ENCODE measurements around the gene SMYD2. TPM values are rescaled to one million over a fixed set of nuclear protein-coding genes. Genes with fewer than 3 reads are reported as not detected.

Gene SMYD2
- total and polyA plus RNA-seq, 10 of the 15 experiments (the other 5 are each of a cell fraction or from before 2014, with no cell fraction given), result 8.3 to 55.7 (median 26.4) TPM

- Histone ChIP-seq H4K20me1 (ENCODE audit: control insufficient read depth, insufficient read depth) (no peaks in the 10 kb centered on the region), H3K4me3 (no peak overlapping the region), H3K27me3 (replicated peaks in 1 of 2; ENCODE audit: control insufficient read depth in 2 of 2, insufficient read depth in 2 of 2, low read length in 1 of 2) (no peaks in the 10 kb centered on the region), H3K79me2 (ENCODE audit: control insufficient read depth, insufficient read depth, low read length) (no peaks in the 10 kb centered on the region), H2AFZ (ENCODE audit: control insufficient read depth, low read depth, low read length) (no peak overlapping the region), H3K9me3 (replicated peaks; ENCODE audit: control insufficient read depth, insufficient read depth, low read length) (no peaks in the 10 kb centered on the region; the same call in 2 of the 3 replicates), H3K9ac (ENCODE audit: control insufficient read depth, insufficient read depth, low read length) (no peak overlapping the region), H3K36me3 (ENCODE audit: control insufficient read depth in 2 of 2, insufficient read depth in 2 of 2, low read length in 1 of 2) (no peaks in the 10 kb centered on the region), H3K27ac (ENCODE audit: control insufficient read depth, insufficient read depth) (no peak overlapping the region), H3K4me1 (ENCODE audit: control insufficient read depth, insufficient read depth, low read length) (no peaks in the 10 kb centered on the region), H3K4me2 (ENCODE audit: control insufficient read depth, insufficient read depth) (no peak overlapping the region)
- 18% methylated on average over 9 of the region's 9 CpGs for WGBS (ENCODE audit: insufficient coverage, insufficient replicate concordance, low lambda C conversion rate, missing lambda C conversion rate)
- no TSS peak for BruUV-seq (replicated peaks)
- TF ChIP-seq SREBF2 (IDR thresholded peaks at IDR 0.05; ENCODE audit: low read length) (no peak), WRNIP1 (IDR thresholded peaks at IDR 0.05; ENCODE audit: borderline replicate concordance, low read depth, low read length) (no peak), ATF2 (IDR thresholded peaks at IDR 0.05; ENCODE audit: low read length) (no peak)
- in situ Hi-C loops (cut with MboI) (no loop called here), intact Hi-C loops (cut with micrococcal nuclease; ENCODE audit: unreplicated experiment) (no loop called here)
- ChIA-PET CTCF (interaction anchor here (4.0 kb wide), 1 partner anchor 30 kb away, joined by 15 read pairs; no protein-coding TSS in a partner anchor), POLR2A (interaction anchor here (1.2 kb wide), 1 partner anchor 52 kb away, joined by 3 read pairs; no protein-coding TSS in a partner anchor), RAD21 (ENCODE audit: unreplicated experiment) (interaction anchor here (0.6 kb wide), 1 partner anchor 30 kb away, joined by 3 read pairs; no protein-coding TSS in a partner anchor), SMC1A (ENCODE audit: uncharacterized antibody, unreplicated experiment) (interaction anchor here (0.9 to 1.5 kb wide), 3 partner anchors 23 to 96 kb away, joined by 3 read pairs; no protein-coding TSS in a partner anchor)
- FAIRE-seq, result no peak
- ATAC-seq, result no peak
- DNase-seq (ENCODE audit: low read depth, low spot score), result no peak
These were observed 81.4 kb downstream of the SMYD2 start for GRCh38 chr1:214362188-214362882.

- no peaks in the 10 kb centered on the region; a peak in 1 of 4 replicates for H3K27me3 ChIP-seq (replicated peaks in 1 of 2; ENCODE audit: control insufficient read depth in 2 of 2, insufficient read depth in 2 of 2, low read length in 1 of 2)
- no peak for ATAC-seq
- no peak for FAIRE-seq
- no peaks in the 10 kb centered on the region for H3K4me1 ChIP-seq (ENCODE audit: control insufficient read depth, insufficient read depth, low read length)
- no peaks in the 10 kb centered on the region; the same call in 2 of the 3 replicates for H3K9me3 ChIP-seq (replicated peaks; ENCODE audit: control insufficient read depth, insufficient read depth, low read length)
- H2AFZ ChIP-seq (ENCODE audit: control insufficient read depth, low read depth, low read length), result no peak overlapping the region
- H3K27ac ChIP-seq (ENCODE audit: control insufficient read depth, insufficient read depth), result no peak overlapping the region
- in situ Hi-C loops (cut with MboI), result no loop called here
- BruUV-seq (replicated peaks), result no TSS peak
- H3K79me2 ChIP-seq (ENCODE audit: control insufficient read depth, insufficient read depth, low read length), result no peaks in the 10 kb centered on the region
- TF ChIP-seq RB1 (IDR thresholded peaks at IDR 0.05; ENCODE audit: borderline replicate concordance) (no peak), CEBPZ (IDR thresholded peaks at IDR 0.05; ENCODE audit: low read depth, low read length) (no peak), STAT3 (IDR thresholded peaks at IDR 0.05; ENCODE audit: low read depth, low read length) (no peak), TCF7 (IDR thresholded peaks at IDR 0.05; ENCODE audit: borderline replicate concordance) (no peak)
- H4K20me1 ChIP-seq (ENCODE audit: control insufficient read depth, insufficient read depth), result no peaks in the 10 kb centered on the region
- DNase-seq (ENCODE audit: low read depth, low spot score), result no peak
- no peak overlapping the region for H3K4me3 ChIP-seq
- no peak overlapping the region for H3K4me2 ChIP-seq (ENCODE audit: control insufficient read depth, insufficient read depth)
- CTCF ChIA-PET, result interaction anchor here (4.0 kb wide), 1 partner anchor 31 kb away, joined by 15 read pairs; no protein-coding TSS in a partner anchor
- no peak overlapping the region for H3K9ac ChIP-seq (ENCODE audit: control insufficient read depth, insufficient read depth, low read length)
- 29% methylated on average over 4 of the region's 4 CpGs for WGBS (ENCODE audit: insufficient coverage, insufficient replicate concordance, low lambda C conversion rate, missing lambda C conversion rate)
- intact Hi-C loops (cut with micrococcal nuclease; ENCODE audit: unreplicated experiment), result no loop called here
- POLR2A ChIA-PET, result no interaction called here
- no peaks in the 10 kb centered on the region for H3K36me3 ChIP-seq (ENCODE audit: control insufficient read depth in 2 of 2, insufficient read depth in 2 of 2, low read length in 1 of 2)
- RAD21 ChIA-PET (ENCODE audit: unreplicated experiment), result no interaction called here
- SMC1A ChIA-PET (ENCODE audit: uncharacterized antibody, unreplicated experiment), result interaction anchor here (0.6 kb wide), 1 partner anchor 110 kb away, joined by 3 read pairs; no protein-coding TSS in a partner anchor
These were observed 82.4 kb downstream of the SMYD2 start for GRCh38 chr1:214363386-214363785.

Data from GM12878 (cell line).